ENCODE measurements around the gene FAM78B. TPM values are rescaled to one million over a fixed set of nuclear protein-coding genes. Genes with fewer than 3 reads are reported as not detected.

Gene FAM78B
- total RNA-seq, 2 experiments from 2014 or later, result 0.11 TPM; not detected in 1

- no peak overlapping the region for H3K27ac Mint-ChIP-seq
- no peak overlapping the region for H3K4me3 ChIP-seq (ENCODE audit: low read length)
- no peaks in the 10 kb centered on the region for H3K9me3 Mint-ChIP-seq
- H3K4me1 ChIP-seq (ENCODE audit: insufficient read depth, low read length), result peaks cover 11% of the 10 kb centered on the region
- ATAC-seq (ENCODE audit: poor library complexity), result no peak
- POLR2A ChIA-PET, result no interaction called here
- no peak overlapping the region for H3K4me3 Mint-ChIP-seq
- no peaks in the 10 kb centered on the region for H3K27me3 Mint-ChIP-seq
- no peaks in the 10 kb centered on the region for H3K9me3 ChIP-seq (ENCODE audit: control insufficient read depth in 1 of 2, insufficient read depth in 1 of 2, low read length in 2 of 2)
- no peaks in the 10 kb centered on the region for H3K27me3 ChIP-seq (ENCODE audit: control insufficient read depth in 1 of 2, insufficient read depth in 2 of 2, low read length in 2 of 2)
- peak in 1 of 14 experiments; percentile 6 for DNase-seq
- H3K36me3 ChIP-seq (ENCODE audit: insufficient read depth, low read length), result no peaks in the 10 kb centered on the region
- H3K4me1 Mint-ChIP-seq (ENCODE audit: low read depth), result peaks cover 5% of the 10 kb centered on the region
- intact Hi-C loops (cut with DNase I, micrococcal nuclease), result no loop called here
- CTCF ChIA-PET, result no interaction called here
- no peak for TF ChIP-seq CTCF (IDR thresholded peaks at IDR 0.05)
- no peaks in the 10 kb centered on the region for H3K36me3 Mint-ChIP-seq (ENCODE audit: low read depth)
- H3K27ac ChIP-seq (ENCODE audit: low read depth in 1 of 2, low read length in 2 of 2), result no peak overlapping the region
Measured at GRCh38 chr1:166089804-166090203, 77.0 kb downstream of the FAM78B start.

- Histone ChIP-seq H3K36me3 (ENCODE audit: insufficient read depth, low read length) (no peaks in the 10 kb centered on the region), H3K9me3 (ENCODE audit: control insufficient read depth in 1 of 2, insufficient read depth in 1 of 2, low read length in 2 of 2) (no peaks in the 10 kb centered on the region), H3K4me1 (ENCODE audit: insufficient read depth, low read length) (peaks cover 18% of the 10 kb centered on the region), H3K27me3 (ENCODE audit: control insufficient read depth in 1 of 2, insufficient read depth in 2 of 2, low read length in 2 of 2) (no peaks in the 10 kb centered on the region), H3K4me3 (ENCODE audit: low read length) (no peak overlapping the region), H3K27ac (ENCODE audit: low read depth in 1 of 2, low read length in 2 of 2) (no peak overlapping the region)
- Mint-ChIP-seq H3K4me1 (ENCODE audit: low read depth) (peaks cover 13% of the 10 kb centered on the region), H3K27me3 (no peaks in the 10 kb centered on the region), H3K4me3 (no peak overlapping the region), H3K9me3 (no peaks in the 10 kb centered on the region), H3K36me3 (ENCODE audit: low read depth) (no peaks in the 10 kb centered on the region), H3K27ac (no peak overlapping the region)
- POLR2A ChIA-PET, result no interaction called here
- TF ChIP-seq CTCF (IDR thresholded peaks at IDR 0.05), result no peak
- DNase-seq (no peak), ATAC-seq (ENCODE audit: poor library complexity) (no peak)
- CTCF ChIA-PET, result no interaction called here
- intact Hi-C loops (cut with DNase I, micrococcal nuclease), result no loop called here
Measured at GRCh38 chr1:166088572-166088955, 78.2 kb downstream of the FAM78B start.

- DNase-seq, result no peak
- no peak for TF ChIP-seq CTCF (IDR thresholded peaks at IDR 0.05)
- no peaks in the 10 kb centered on the region for H3K9me3 ChIP-seq (ENCODE audit: control insufficient read depth in 1 of 2, insufficient read depth in 1 of 2, low read length in 2 of 2)
- Mint-ChIP-seq H3K9me3 (no peaks in the 10 kb centered on the region), H3K36me3 (ENCODE audit: low read depth) (no peaks in the 10 kb centered on the region), H3K27ac (no peak overlapping the region), H3K4me3 (no peak overlapping the region), H3K27me3 (no peaks in the 10 kb centered on the region), H3K4me1 (ENCODE audit: low read depth) (peaks cover 18% of the 10 kb centered on the region)
- ChIA-PET CTCF (no interaction called here), POLR2A (no interaction called here)
- H3K4me1 ChIP-seq (ENCODE audit: insufficient read depth, low read length), result peaks cover 22% of the 10 kb centered on the region
- no peak for ATAC-seq (ENCODE audit: poor library complexity)
- H3K27ac ChIP-seq (ENCODE audit: low read depth in 1 of 2, low read length in 2 of 2), result no peak overlapping the region
- intact Hi-C loops (cut with DNase I, micrococcal nuclease), result no loop called here
- H3K36me3 ChIP-seq (ENCODE audit: insufficient read depth, low read length), result no peaks in the 10 kb centered on the region
- H3K27me3 ChIP-seq (ENCODE audit: control insufficient read depth in 1 of 2, insufficient read depth in 2 of 2, low read length in 2 of 2), result no peaks in the 10 kb centered on the region
- no peak overlapping the region for H3K4me3 ChIP-seq (ENCODE audit: low read length)
Measured at GRCh38 chr1:166087734-166088571, 78.8 kb downstream of the FAM78B start.
